H1 (cell line): ENCODE data around the gene USF1. TPM values are rescaled to one million over a fixed set of nuclear protein-coding genes. Genes with fewer than 3 reads are reported as not detected.

ENCODE experiments used
- CTCF ChIA-PET: fragments of 300-600 bp; sonication (Branson Sonifier 250); formaldehyde crosslinking; loops from one replicate; lab custom pipeline; 2021; ENCODE audit not compliant: partially characterized antibody; lab: Charles Lee
- POLR2A ChIA-PET: fragments of 300-600 bp; sonication (Branson Sonifier 250); formaldehyde crosslinking; loops from one replicate; lab custom pipeline; 2021; ENCODE audit warnings: inconsistent platforms; ENCODE audit not compliant: partially characterized antibody; lab: Charles Lee
- DNase-seq, 2 experiments: peaks; one replicate each; pipeline versions ENCODE4 v3.0.0 to v3.0.0-alpha.2; 2010 to 2022; ENCODE audit warnings: low spot score in 2 of 2, low read depth in 1 of 2, mixed read lengths in 1 of 2
- FAIRE-seq: peaks from 2 replicates; lab custom pipeline; 2011; peaks lifted over from hg19 to GRCh38; lab: Jason Lieb, UNC
- H2AFZ ChIP-seq: 2 replicates; pipeline ENCODE4 v1.8.1; 2012; ENCODE audit warnings: low read length, inconsistent platforms
- H2AK5ac ChIP-seq: 2 replicates; pipeline ENCODE4 v1.6.1; 2013; ENCODE audit warnings: low read depth, low read length
- H2BK120ac ChIP-seq: replicated peaks from 2 replicates; pipeline ENCODE3; 2013; ENCODE audit warnings: low read depth, low read length, inconsistent platforms
- H2BK12ac ChIP-seq: 2 replicates; pipeline ENCODE4 v1.6.1; 2013; ENCODE audit warnings: low read depth, low read length
- H2BK15ac ChIP-seq: 2 replicates; pipeline ENCODE4 v1.6.1; 2013; ENCODE audit warnings: low read length
- H2BK20ac ChIP-seq: 2 replicates; pipeline ENCODE4 v1.6.1; 2013; ENCODE audit warnings: low read length
- H2BK5ac ChIP-seq: 2 replicates; pipeline ENCODE4 v1.6.1; 2013; ENCODE audit warnings: low read depth, low read length
- H3K14ac ChIP-seq: 2 replicates; pipeline ENCODE4 v1.6.1; 2013; ENCODE audit warnings: inconsistent platforms; ENCODE audit not compliant: insufficient read length
- H3K18ac ChIP-seq: 2 replicates; pipeline ENCODE4 v1.6.1; 2013; ENCODE audit warnings: low read length; ENCODE audit errors: extremely low read depth
- H3K23ac ChIP-seq: 2 replicates; pipeline ENCODE4 v1.6.1; 2013; ENCODE audit warnings: inconsistent platforms; ENCODE audit not compliant: insufficient read length
- H3K23me2 ChIP-seq: 2 replicates; pipeline ENCODE4 v1.6.1; 2013; ENCODE audit warnings: low read depth, low read length
- H3K27ac ChIP-seq: 2 replicates; pipeline ENCODE4 v1.6.1; 2011; ENCODE audit warnings: low read depth, low read length, inconsistent platforms
- H3K27me3 ChIP-seq, 4 experiments: replicated peaks in 1 of 4; 1 replicate in 1 of 4; 2 replicates in 3 of 4; pipeline versions ENCODE4 v1.6.1 to v1.8.1; 2011 to 2013; ENCODE audit warnings: low read length in 3 of 4, mild to moderate bottlenecking in 3 of 4, inconsistent platforms in 2 of 4, mixed read lengths in 2 of 4, moderate library complexity in 1 of 4; ENCODE audit not compliant: control insufficient read depth in 3 of 4, insufficient read depth in 3 of 4; ENCODE audit errors: extremely low read depth in 1 of 4
- H3K36me3 ChIP-seq, 4 experiments: 2 replicates each; pipeline versions ENCODE4 v1.6.1 to v1.8.1; 2011 to 2013; ENCODE audit warnings: mild to moderate bottlenecking in 4 of 4, low read length in 3 of 4, moderate library complexity in 2 of 4, control low read depth in 1 of 4, inconsistent platforms in 1 of 4; ENCODE audit not compliant: insufficient read depth in 4 of 4, control insufficient read depth in 2 of 4
- H3K4ac ChIP-seq: replicated peaks from 2 replicates; pipeline ENCODE3; 2013; ENCODE audit warnings: low read length, low read depth, mixed read lengths, inconsistent platforms; ENCODE audit not compliant: insufficient read length
- H3K4me1 ChIP-seq, 4 experiments: replicated peaks in 1 of 4; 1 replicate in 1 of 4; 2 replicates in 3 of 4; pipeline versions ENCODE4 v1.6.1 to v1.8.1; 2011 to 2013; ENCODE audit warnings: low read length in 3 of 4, inconsistent platforms in 2 of 4, mixed read lengths in 1 of 4; ENCODE audit not compliant: insufficient read depth in 4 of 4, control insufficient read depth in 3 of 4
- H3K4me2 ChIP-seq, 2 experiments: 2 replicates each; pipeline versions ENCODE4 v1.6.1 to v1.8.1; 2011 to 2013; ENCODE audit warnings: low read depth in 2 of 2, low read length in 2 of 2, control low read depth in 1 of 2, inconsistent platforms in 1 of 2, mild to moderate bottlenecking in 1 of 2; ENCODE audit not compliant: insufficient read depth in 1 of 2
- H3K4me3 ChIP-seq, 4 experiments: fragments of 200-600, 300-600 bp in 1 of 4; sonication (generic), shearing (Covaris generic), sonication (Bioruptor Twin) in 1 of 4; 2 replicates each; pipeline versions ENCODE4 v1.5.1 to v1.8.1; 2011 to 2016; ENCODE audit warnings: low read length in 4 of 4, low read depth in 3 of 4, control low read depth in 2 of 4, inconsistent platforms in 2 of 4, mild to moderate bottlenecking in 2 of 4, mixed read lengths in 1 of 4, moderate library complexity in 1 of 4; ENCODE audit not compliant: insufficient read depth in 2 of 4; ENCODE audit errors: extremely low read depth in 1 of 4
- H3K56ac ChIP-seq: replicated peaks from 2 replicates; pipeline ENCODE3; 2013; ENCODE audit warnings: low read depth, mild to moderate bottlenecking, mixed read lengths, low read length, inconsistent platforms; ENCODE audit not compliant: insufficient read length
- H3K79me1 ChIP-seq: 2 replicates; pipeline ENCODE4 v1.6.1; 2013; ENCODE audit warnings: low read depth, low read length, control low read depth
- H3K79me2 ChIP-seq, 2 experiments: 2 replicates each; pipeline versions ENCODE4 v1.6.1 to v1.8.1; 2012 to 2013; ENCODE audit warnings: low read length in 2 of 2, mild to moderate bottlenecking in 2 of 2, inconsistent platforms in 1 of 2; ENCODE audit not compliant: insufficient read depth in 2 of 2, control insufficient read depth in 1 of 2
- H3K9ac ChIP-seq, 4 experiments: replicated peaks in 1 of 4; 1 replicate in 1 of 4; 2 replicates in 3 of 4; pipeline versions ENCODE4 v1.6.1 to v1.8.1; 2011 to 2013; ENCODE audit warnings: low read depth in 3 of 4, low read length in 3 of 4, control low read depth in 2 of 4, mild to moderate bottlenecking in 2 of 4, moderate library complexity in 2 of 4, inconsistent platforms in 1 of 4; ENCODE audit errors: extremely low read depth in 1 of 4
- H3K9me3 ChIP-seq, 2 experiments: 2 replicates each; pipeline versions ENCODE4 v1.6.1 to v1.8.1; 2012 to 2013; ENCODE audit warnings: mild to moderate bottlenecking in 2 of 2, moderate library complexity in 2 of 2, control low read depth in 1 of 2, inconsistent platforms in 1 of 2, low read depth in 1 of 2, low read length in 1 of 2, mixed read lengths in 1 of 2; ENCODE audit not compliant: insufficient read depth in 2 of 2
- H4K20me1 ChIP-seq, 2 experiments: replicated peaks in 1 of 2; 2 replicates each; pipeline versions ENCODE3 to v1.8.1; 2011 to 2013; ENCODE audit warnings: inconsistent platforms in 2 of 2, low read length in 2 of 2, mild to moderate bottlenecking in 1 of 2; ENCODE audit not compliant: insufficient read depth in 2 of 2, control insufficient read depth in 1 of 2
- H4K5ac ChIP-seq: 2 replicates; pipeline ENCODE4 v1.6.1; 2013; ENCODE audit warnings: low read length, low read depth, mixed read lengths, inconsistent platforms; ENCODE audit not compliant: insufficient read length
- H4K8ac ChIP-seq: 2 replicates; pipeline ENCODE4 v1.8.0; 2013; ENCODE audit warnings: mild to moderate bottlenecking, moderate library complexity, low read length, inconsistent platforms; ENCODE audit not compliant: insufficient read depth; ENCODE audit errors: extremely low read depth
- H4K91ac ChIP-seq: replicated peaks from 2 replicates; pipeline ENCODE3; 2013; ENCODE audit warnings: low read length, mixed read lengths, inconsistent platforms; ENCODE audit not compliant: insufficient read length
- CBX5 ChIP-seq: fragments of 300-800, 300-1000 bp; sonication (generic); IDR thresholded peaks from 2 replicates; pipeline ENCODE4 v1.7.1; 2016; ENCODE audit warnings: antibody characterized with exemption, low read length, low read depth
- CTCF ChIP-seq, 3 experiments: IDR thresholded peaks; 1 replicate in 2 of 3; 2 replicates in 1 of 3; pipeline versions ENCODE4 v1.5.1 to v1.6.1; 2011; ENCODE audit warnings: low read length in 3 of 3, mild to moderate bottlenecking in 3 of 3, inconsistent platforms in 2 of 3, low read depth in 1 of 3, moderate library complexity in 1 of 3; ENCODE audit not compliant: insufficient read depth in 1 of 3; ENCODE audit errors: control extremely low read depth in 1 of 3
- SP1 ChIP-seq: IDR thresholded peaks from 2 replicates; pipeline ENCODE4 v1.6.1; 2011; ENCODE audit warnings: low read depth, low read length
- SP4 ChIP-seq: IDR thresholded peaks from 2 replicates; pipeline ENCODE4 v1.6.1; 2012; ENCODE audit warnings: low read length, inconsistent platforms
- SRF ChIP-seq: IDR thresholded peaks from 2 replicates; pipeline ENCODE4 v1.6.1; 2011; ENCODE audit warnings: mild to moderate bottlenecking, low read depth, low read length, moderate library complexity
- TAF7 ChIP-seq: optimal IDR thresholded peaks from 2 replicates; pipeline ENCODE3; 2011; ENCODE audit warnings: low read depth, mild to moderate bottlenecking, inconsistent platforms, low read length, moderate library complexity, borderline replicate concordance
- TCF12 ChIP-seq: IDR thresholded peaks from 2 replicates; pipeline ENCODE4 v1.6.1; 2011; ENCODE audit warnings: low read depth, mild to moderate bottlenecking, low read length
- YY1 ChIP-seq: IDR thresholded peaks from 2 replicates; pipeline ENCODE4 v1.6.1; 2011; ENCODE audit warnings: low read depth, mild to moderate bottlenecking, low read length
- WGBS, 2 experiments: shearing (Covaris generic) in 1 of 2; methylation state at CpG; one replicate each; pipeline versions ENCODE4 v1.1.6 to v1.1.7; 2013 to 2015; ENCODE audit warnings: low lambda C conversion rate in 2 of 2, mixed read lengths in 2 of 2, inconsistent platforms in 1 of 2, low coverage in 1 of 2, missing lambda C conversion rate in 1 of 2; ENCODE audit not compliant: insufficient replicate concordance in 2 of 2, insufficient coverage in 1 of 2, insufficient read length in 1 of 2; ENCODE audit errors: extremely low coverage in 1 of 2, missing lambda C conversion rate in 1 of 2; 5-methylcytosine and 5-hydroxymethylcytosine counted together
- polyA plus RNA-seq, 7 experiments: library from polyadenylated mRNA; depleted of rRNA in 3 of 7; stranded (reverse) in 5 of 7; unstranded in 2 of 7; fragments of >200 nt in 5 of 7; fragments of 200-250 nt in 2 of 7; gene quantifications; 1 replicate in 5 of 7; 2 replicates in 1 of 7; 4 replicates in 1 of 7; pipeline versions ENCODE4 v1.2.1 to v1.2.3, GENCODE V29; 2011 to 2013; ENCODE audit warnings: missing spikeins in 2 of 7, mixed read lengths in 2 of 7
- total RNA-seq: library from RNA; stranded (reverse); fragmentation: NEBNext Ultra II Directional; extraction: Animal tissue kit (Norgen Biotek cat#: 25700); gene quantifications from 2 replicates; pipeline ENCODE4 v1.2.1, GENCODE V29; 2021

Gene USF1
- total and polyA plus RNA-seq, 2 of the 8 experiments (the other 6 are each of a cell fraction or from before 2014, with no cell fraction given): 45.7 to 68.9 TPM

- WGBS, 2 experiments: 84% methylated on average over 3 of the region's 3 CpGs; no CpG with 5 or more reads in 1 of the 2 experiments
- POLR2A ChIA-PET: interaction anchor here (1.0 to 2.9 kb wide), 2 partner anchors 7 to 80 kb away, joined by 3 to 21 read pairs; partner anchors contain the start of genes DEDD and USF1
Measured at GRCh38 chr1:161052899-161053298, 7.1 kb upstream of the USF1 start.

More at GRCh38 chr1:161052899-161053298, 7.1 kb upstream of the USF1 start:
- Histone ChIP-seq H3K9me3 (peaks cover 0 to 3% of the 10 kb centered on the region in 2 experiments; a peak in 1 of 4 replicates), H3K27me3 (peaks cover 0 to 7% (median 3%) of the 10 kb centered on the region in 4 experiments; a peak in 6 of 7 replicates), H3K18ac (no peak overlapping the region), H4K20me1 (no peaks in the 10 kb centered on the region), H2BK20ac (no peak overlapping the region), H3K23ac (no peak overlapping the region), H3K4ac (no peak overlapping the region), H2AK5ac (no peak overlapping the region), H3K23me2 (no peaks in the 10 kb centered on the region; the same call in 1 of the 2 replicates), H2BK12ac (no peak overlapping the region), H3K79me1 (no peaks in the 10 kb centered on the region), H2BK5ac (no peak overlapping the region), H3K27ac (no peak overlapping the region), H2BK15ac (no peak overlapping the region), H3K9ac (no peak overlapping the region), H2AFZ (no peak overlapping the region), H3K56ac (no peak overlapping the region), H3K36me3 (no peaks in the 10 kb centered on the region), H3K4me3 (no peak overlapping the region), H3K14ac (no peak overlapping the region), H4K91ac (no peak overlapping the region), H2BK120ac (no peak overlapping the region), H3K4me1 (no peaks in the 10 kb centered on the region), H3K79me2 (no peaks in the 10 kb centered on the region), H4K5ac (no peak overlapping the region), H3K4me2 (no peak overlapping the region), H4K8ac (no peak overlapping the region)
- DNase-seq (no peak), FAIRE-seq (no peak)
- TF ChIP-seq TAF7 (no peak), SRF (no peak), TCF12 (no peak), CBX5 (no peak), SP4 (no peak), SP1 (no peak), YY1 (no peak), CTCF (IDR thresholded peaks at IDR 0.05; ENCODE audit: control extremely low read depth in 1 of 3, insufficient read depth in 1 of 3, low read depth in 1 of 3, low read length in 3 of 3) (0 out of 4 replicates have a peak, but pooled peaks of 1 of the 3 experiments have one; percentile 7)
- CTCF ChIA-PET: interaction anchor here (2.0 kb wide), 1 partner anchor 12 kb away, joined by 9 read pairs; no protein-coding TSS in a partner anchor
